Spleen (tissue), 7 donors: ENCODE measurements around the gene PSMD7.
"Not testable (repeated sequence)": the region's sequence is repeated elsewhere in the genome, so short reads cannot be mapped to it uniquely, and the experiment has no call there.

ENCODE experiments used
- CTCF ChIP-seq, 11 experiments: fragments of 200-600 bp in 7 of 11; fragments of 450-650 bp in 4 of 11; sonication (generic) in 4 of 11; IDR thresholded peaks in 8 of 11; conservative IDR thresholded peaks in 3 of 11; 1 replicate in 7 of 11; 2 replicates in 4 of 11; pipeline versions ENCODE4 v1.4.0 to v1.8.0; 2016 to 2021; ENCODE audit warnings: antibody characterized with exemption in 11 of 11, inconsistent platforms in 4 of 11, mild to moderate bottlenecking in 1 of 11
- POLR2A ChIP-seq, 3 donors: fragments of 450-650 bp; IDR thresholded peaks; one replicate each; pipeline ENCODE4 v1.5.1; 2017; ENCODE audit warnings: antibody characterized with exemption in 3 of 3, mild to moderate bottlenecking in 1 of 3
- donor health status: DM: no; HTN: no; CAD: no; lungs with moderate emphysema.
- donor health status: DM: no; HTN: no; CAD: no.
- donor health status: DM: no; HTN: no; CAD: no.

GRCh38 chr16:74332469-74332868, 35.9 kb downstream of the PSMD7 start:
- TF ChIP-seq POLR2A (IDR thresholded peaks at IDR 0.05); CTCF (IDR thresholded peaks at IDR 0.05 in 8 of 11, conservative IDR thresholded peaks at IDR 0.05 in 3 of 11): not testable (repeated sequence)
